Suprapubic skin (tissue), 4 donors: Measurements from ENCODE around the gene ABCA8.
A peak's percentile ranks its signal among the peaks of the same experiment; 100 is the strongest.

Source experiments
- CTCF ChIP-seq, 2 donors: fragments of 200-600 bp in 1 of 2; fragments of 450-650 bp in 1 of 2; sonication (generic) in 1 of 2; IDR thresholded peaks; one replicate each; pipeline ENCODE4 v1.5.1; 2016 to 2019; ENCODE audit warnings: antibody characterized with exemption in 2 of 2, mild to moderate bottlenecking in 1 of 2, moderate library complexity in 1 of 2
- POLR2A ChIP-seq, 2 donors: fragments of 450-650 bp; IDR thresholded peaks; one replicate each; pipeline ENCODE4 v1.6.1; 2017; ENCODE audit warnings: antibody characterized with exemption in 2 of 2, mild to moderate bottlenecking in 2 of 2, moderate library complexity in 2 of 2
- POLR2AphosphoS5 ChIP-seq, 3 donors: sonication (generic); formaldehyde crosslinking; IDR thresholded peaks; one replicate each; pipeline ENCODE4 v1.6.1; 2017; ENCODE audit warnings: antibody characterized with exemption in 3 of 3

- TF ChIP-seq POLR2A (IDR thresholded peaks at IDR 0.05) (no peak), CTCF (IDR thresholded peaks at IDR 0.05) (peak in 1 of 2 donors; percentile 29), POLR2AphosphoS5 (IDR thresholded peaks at IDR 0.05) (no peak)
These were observed 48.6 kb downstream of the ABCA8 start for GRCh38 chr17:68906638-68907037.
